Measurements from ENCODE around the gene SLC7A6. TPM values are rescaled to one million over a fixed set of nuclear protein-coding genes. Genes with fewer than 3 reads are reported as not detected.

Gene SLC7A6
- total RNA-seq, 2 donors from 2014 or later: 99.8 to 131 TPM

DNA sequence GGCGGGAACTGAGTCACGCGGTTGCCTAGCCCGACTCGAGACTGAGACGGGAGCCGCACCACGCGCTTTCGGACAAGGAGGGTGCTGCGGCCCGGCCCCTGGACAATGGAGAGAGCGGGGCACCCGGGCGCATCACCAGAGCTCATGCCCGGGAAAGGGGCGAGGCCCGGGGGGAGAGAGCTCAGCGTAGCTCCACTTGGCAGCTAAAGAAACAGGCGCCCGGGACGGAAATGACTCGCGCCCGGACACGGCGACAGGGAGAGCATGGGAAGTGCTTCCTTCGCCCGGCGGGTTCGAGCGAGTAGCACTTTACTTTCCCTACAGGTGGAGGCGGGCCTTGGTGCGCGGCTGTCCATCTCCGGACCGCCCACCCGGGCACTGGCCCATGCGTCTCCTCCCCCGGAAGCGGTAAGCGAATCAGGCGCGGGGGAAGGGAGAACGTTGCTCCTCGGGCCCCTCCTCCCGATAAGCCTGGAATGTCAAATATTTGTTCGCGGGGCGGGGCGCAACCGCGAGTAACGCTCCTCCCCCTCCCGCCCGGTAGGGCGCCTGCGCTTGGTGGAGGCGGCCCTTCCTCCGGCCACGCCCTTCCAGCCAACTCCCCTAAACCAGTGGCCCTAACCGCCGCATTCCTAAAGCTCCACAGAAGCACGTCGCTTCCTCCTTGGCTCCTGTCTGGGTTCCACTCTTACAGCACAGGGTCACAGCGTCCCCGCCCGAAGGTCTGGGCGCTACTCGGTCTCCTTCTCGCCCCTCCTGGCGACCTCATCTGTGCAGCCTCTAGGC is 26.9 kb upstream of the SLC7A6 start:
- H3K4me1 Mint-ChIP-seq (ENCODE audit: low read depth): peaks cover 40% of the 10 kb centered on the region
- DNase-seq (peak; percentile 86 to 88), ATAC-seq (replicated peaks in 1 of 2) (peak; percentile 74 to 77)
- peak overlapping the region; percentile 54 for H3K27ac Mint-ChIP-seq
- H3K36me3 Mint-ChIP-seq (ENCODE audit: insufficient read depth in 2 of 2): no peaks in the 10 kb centered on the region
- H3K9me3 Mint-ChIP-seq: no peaks in the 10 kb centered on the region
- peak overlapping the region; percentile 87 to 94 for H3K4me3 Mint-ChIP-seq
- no peaks in the 10 kb centered on the region for H3K27me3 Mint-ChIP-seq (ENCODE audit: low read depth)

DNA sequence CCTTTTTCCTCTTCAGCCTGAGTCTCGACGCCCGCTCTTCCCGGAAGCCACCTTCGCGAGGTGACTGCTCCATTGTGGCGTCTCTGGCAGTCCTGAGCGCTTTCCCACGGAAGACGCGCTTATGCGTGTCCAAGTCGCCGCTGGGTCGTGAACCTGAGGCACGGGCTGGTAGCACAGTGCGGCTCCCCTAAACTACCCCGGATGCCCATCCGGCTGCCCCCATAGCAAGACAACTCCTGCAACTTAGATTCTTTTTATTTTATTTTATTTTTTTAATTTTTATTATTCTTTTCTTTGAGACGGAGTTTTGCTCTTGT is 26.3 kb upstream of the SLC7A6 start:
- ATAC-seq (replicated peaks in 1 of 2) (no peak), DNase-seq (peak in 1 of 2 donors; percentile 44)
- peak overlapping the region; percentile 54 for H3K27ac Mint-ChIP-seq

DNA sequence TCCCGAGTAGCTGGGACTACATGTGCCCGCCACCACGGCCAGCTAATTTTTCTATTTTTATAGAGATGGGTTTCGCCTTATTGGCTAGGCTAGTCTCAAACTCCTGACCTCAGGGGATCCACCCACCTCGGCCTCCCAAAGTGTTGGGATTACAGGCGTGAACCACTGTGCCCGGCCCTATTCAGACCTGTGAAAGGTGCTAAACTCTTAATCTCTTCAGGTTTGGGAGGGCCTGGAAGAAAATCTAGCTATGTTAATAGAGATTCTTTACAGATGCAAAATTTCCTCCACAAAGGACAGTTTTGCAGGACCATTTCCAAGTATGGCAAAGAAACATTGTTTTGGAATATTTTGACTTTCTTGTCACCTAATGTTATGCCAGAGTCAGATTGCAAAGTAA is 22.2 kb upstream of the SLC7A6 start:
- H3K4me3 Mint-ChIP-seq: no peak overlapping the region
- ATAC-seq (replicated peaks in 1 of 2) (no peak), DNase-seq (no peak)
- H3K4me1 Mint-ChIP-seq (ENCODE audit: low read depth): peaks cover 48% of the 10 kb centered on the region
- no peaks in the 10 kb centered on the region for H3K27me3 Mint-ChIP-seq (ENCODE audit: low read depth)
- peaks cover 0 to 2% of the 10 kb centered on the region in 2 donors for H3K36me3 Mint-ChIP-seq (ENCODE audit: insufficient read depth in 2 of 2)
- H3K27ac Mint-ChIP-seq: no peak overlapping the region
- H3K9me3 Mint-ChIP-seq: no peaks in the 10 kb centered on the region

More for the DNA sequence above, 26.3 kb upstream of the SLC7A6 start:
- Mint-ChIP-seq H3K9me3 (no peaks in the 10 kb centered on the region), H3K36me3 (ENCODE audit: insufficient read depth in 2 of 2) (no peaks in the 10 kb centered on the region), H3K27me3 (ENCODE audit: low read depth) (no peaks in the 10 kb centered on the region), H3K4me3 (peak overlapping the region; percentile 87 to 94), H3K4me1 (ENCODE audit: low read depth) (peaks cover 36% of the 10 kb centered on the region)

DNA sequence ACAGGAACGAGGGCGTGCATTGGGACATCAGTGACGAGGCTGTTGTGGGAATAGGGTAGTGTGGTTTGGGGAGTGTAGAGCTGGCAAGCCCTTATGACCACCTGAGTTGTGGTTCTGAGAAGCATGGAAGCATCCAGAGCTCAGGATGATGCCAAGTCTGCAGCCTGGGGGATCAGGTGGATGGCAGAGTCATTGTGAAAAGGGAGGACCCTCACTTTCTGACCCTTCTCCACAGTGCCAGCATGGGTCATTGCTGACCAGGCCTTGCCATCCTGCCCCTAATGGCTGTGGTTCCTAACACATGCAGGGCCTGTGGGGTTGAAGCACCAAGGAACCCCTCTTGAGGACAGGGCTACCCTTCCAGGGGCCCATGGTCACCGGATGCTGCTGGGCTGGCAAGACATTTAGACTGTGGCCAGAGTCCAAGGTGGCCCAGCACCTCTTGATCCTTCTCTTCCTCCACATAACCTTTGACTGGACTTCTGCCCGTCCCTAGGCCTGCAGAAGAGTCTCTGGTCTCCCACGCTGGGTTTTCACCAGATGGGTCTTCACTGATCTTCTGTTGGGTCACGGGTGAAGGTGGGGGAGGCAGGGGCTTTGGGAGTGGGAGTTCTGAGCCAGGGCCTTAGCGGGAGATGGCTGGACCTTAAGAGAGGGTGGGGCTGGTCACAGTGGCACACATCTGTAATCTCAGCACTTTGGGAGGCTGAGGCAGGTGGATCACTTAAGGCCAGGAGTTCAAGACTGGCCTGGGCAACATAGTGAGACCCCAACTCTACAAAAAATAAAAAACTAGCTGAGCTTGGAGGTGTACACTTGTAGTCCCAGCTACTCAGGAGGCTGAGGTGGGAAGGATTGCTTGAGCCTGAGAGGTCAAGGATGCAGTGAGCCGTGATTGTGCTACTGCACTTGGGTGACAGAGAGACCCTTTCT is 21.1 kb upstream of the SLC7A6 start:
- no peak for DNase-seq
- peak overlapping the region in 1 of 2 donors; percentile 99 for H3K4me3 Mint-ChIP-seq

DNA sequence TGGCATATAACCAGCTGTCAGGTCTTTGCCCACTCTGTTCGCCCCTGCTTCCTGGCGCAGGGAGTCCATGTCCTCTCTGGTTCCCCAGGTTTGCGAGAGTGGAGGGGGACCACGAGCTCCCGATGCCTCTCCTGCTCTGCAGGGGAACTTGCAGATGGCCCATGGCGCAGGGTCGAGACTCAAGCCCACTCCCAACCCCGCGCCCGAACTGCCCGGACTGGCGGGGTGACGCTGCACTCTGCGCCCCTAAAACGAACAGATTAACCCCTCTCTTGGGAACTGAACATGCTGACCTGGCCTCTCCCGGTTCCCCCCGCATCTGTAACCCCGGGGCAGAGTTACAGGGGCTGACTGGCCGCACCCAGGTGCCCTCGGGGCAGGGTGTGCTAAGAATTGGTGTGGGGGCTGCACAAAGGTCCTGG is 19.8 kb upstream of the SLC7A6 start:
- Mint-ChIP-seq H3K4me1 (ENCODE audit: low read depth) (peaks cover 33% of the 10 kb centered on the region), H3K27ac (peak overlapping the region; percentile 77), H3K27me3 (ENCODE audit: low read depth) (no peaks in the 10 kb centered on the region), H3K9me3 (no peaks in the 10 kb centered on the region), H3K36me3 (ENCODE audit: insufficient read depth in 2 of 2) (peaks cover 0 to 2% of the 10 kb centered on the region in 2 donors), H3K4me3 (peak overlapping the region; percentile 99)
- ATAC-seq (replicated peaks in 1 of 2): peak; percentile 1 to 2
- no peak for DNase-seq

More for the DNA sequence above, 21.1 kb upstream of the SLC7A6 start:
- Mint-ChIP-seq H3K27me3 (ENCODE audit: low read depth) (no peaks in the 10 kb centered on the region), H3K4me1 (ENCODE audit: low read depth) (peaks cover 41% of the 10 kb centered on the region), H3K36me3 (ENCODE audit: insufficient read depth in 2 of 2) (peaks cover 0 to 2% of the 10 kb centered on the region in 2 donors), H3K9me3 (no peaks in the 10 kb centered on the region), H3K27ac (no peak overlapping the region)
- no peak for ATAC-seq (replicated peaks in 1 of 2)

DNA sequence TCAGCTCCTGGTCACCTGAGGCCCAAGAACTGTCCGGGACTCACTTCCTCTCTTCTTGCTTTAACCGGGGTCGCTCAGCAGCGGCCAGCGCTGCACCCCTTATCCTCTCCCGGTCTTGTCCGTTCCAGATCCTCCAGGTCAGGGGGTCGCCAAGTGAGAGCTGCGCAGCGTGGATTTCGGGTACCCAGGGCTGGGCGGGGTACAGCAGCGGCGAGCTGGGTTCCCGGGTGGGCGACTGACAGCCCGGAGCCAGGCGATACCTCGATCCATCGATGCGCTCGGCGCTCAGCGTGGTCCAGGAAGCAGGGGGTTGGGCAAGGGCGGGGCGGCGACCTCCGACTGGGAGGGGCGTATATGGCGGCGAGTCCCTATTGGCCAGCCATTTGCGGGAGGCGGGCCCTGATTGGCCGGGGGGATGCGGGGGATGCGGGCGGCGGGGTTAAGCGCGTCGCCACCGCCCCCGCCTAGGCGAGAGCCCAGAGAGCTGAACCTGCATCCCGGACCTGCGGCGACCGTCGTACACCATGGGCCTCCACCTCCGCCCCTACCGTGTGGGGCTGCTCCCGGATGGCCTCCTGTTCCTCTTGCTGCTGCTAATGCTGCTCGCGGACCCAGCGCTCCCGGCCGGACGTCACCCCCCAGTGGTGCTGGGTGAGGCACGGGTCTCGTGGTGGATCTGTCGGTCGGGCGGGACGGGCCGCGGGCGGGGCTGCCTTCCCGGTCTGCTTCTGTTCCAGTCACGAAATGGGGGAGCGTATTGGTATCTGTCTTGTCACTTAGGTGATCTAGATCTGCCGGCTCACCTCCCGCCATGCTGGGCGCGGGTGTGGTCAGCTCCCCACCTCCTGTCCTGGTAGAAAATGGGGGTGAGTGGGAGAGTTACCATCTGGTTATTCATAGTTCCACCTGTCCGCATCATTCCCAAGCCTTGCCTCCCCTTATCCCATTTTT is 19.1 kb upstream of the SLC7A6 start, which contains the start of gene PLA2G15:
PLA2G15 (plus strand) TSS at position 471 of the 951 bp plus-strand sequence; CDS start at position 525, 54 bp downstream.
- ATAC-seq (replicated peaks in 1 of 2) (peak; percentile 96), DNase-seq (peak; percentile 96 to 97)
- peaks cover 1 to 3% of the 10 kb centered on the region in 2 donors for H3K36me3 Mint-ChIP-seq (ENCODE audit: insufficient read depth in 2 of 2)
- peak within 1 kb of the TSS; percentile 77 for H3K27ac Mint-ChIP-seq
- peak within 1 kb of the TSS; percentile 99 for H3K4me3 Mint-ChIP-seq
- peaks cover 28% of the 10 kb centered on the region for H3K4me1 Mint-ChIP-seq (ENCODE audit: low read depth)
- no peaks in the 10 kb centered on the region for H3K27me3 Mint-ChIP-seq (ENCODE audit: low read depth)
- no peaks in the 10 kb centered on the region for H3K9me3 Mint-ChIP-seq

DNA sequence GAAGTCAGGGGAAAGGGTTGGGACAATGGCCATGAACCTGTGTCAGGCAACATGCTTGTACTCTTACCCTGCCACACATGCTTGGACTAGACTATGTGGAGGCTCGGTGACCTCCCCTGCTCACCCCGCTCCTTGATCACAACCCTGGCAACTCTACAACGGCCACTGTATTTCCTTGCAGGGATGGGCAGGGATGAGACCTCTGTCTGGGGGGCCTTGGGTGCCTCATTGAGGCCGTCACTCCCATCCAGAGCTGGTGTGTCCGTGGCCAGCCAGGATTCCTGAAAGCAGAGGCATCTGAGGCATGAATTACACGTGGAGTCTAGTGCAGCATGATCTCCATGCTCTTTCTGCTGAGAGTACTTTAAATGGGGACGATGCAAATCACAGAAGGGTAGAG is 18.2 kb upstream of the SLC7A6 start:
- Mint-ChIP-seq H3K4me1 (ENCODE audit: low read depth) (peaks cover 28% of the 10 kb centered on the region), H3K36me3 (ENCODE audit: insufficient read depth in 2 of 2) (peaks cover 4 to 6% of the 10 kb centered on the region in 2 donors), H3K4me3 (peak overlapping the region; percentile 99), H3K9me3 (no peaks in the 10 kb centered on the region), H3K27ac (no peak overlapping the region), H3K27me3 (ENCODE audit: low read depth) (no peaks in the 10 kb centered on the region)
- DNase-seq: no peak
- ATAC-seq (replicated peaks in 1 of 2): no peak

DNA sequence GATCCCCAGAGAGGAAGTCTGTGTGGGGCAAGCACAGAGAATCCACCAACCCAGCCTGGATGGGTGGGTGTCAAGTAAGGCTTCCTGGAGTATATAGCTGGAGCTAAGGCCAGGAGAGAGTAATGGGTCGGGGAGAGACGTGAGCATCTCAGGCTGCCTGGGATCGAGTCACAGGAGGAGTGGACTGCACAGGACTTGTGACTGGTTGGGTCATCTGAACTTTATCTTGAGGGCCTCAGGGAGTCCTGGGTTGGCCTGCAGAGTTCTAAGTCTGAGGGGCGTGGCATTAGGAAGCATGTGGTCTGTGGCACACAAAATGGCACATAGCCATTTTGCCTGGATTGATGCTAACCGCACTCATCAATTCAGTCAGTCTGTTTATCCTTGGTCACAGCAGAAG is 17.7 kb upstream of the SLC7A6 start:
- Mint-ChIP-seq H3K4me3 (peak overlapping the region in 1 of 2 donors; percentile 99), H3K27me3 (ENCODE audit: low read depth) (no peaks in the 10 kb centered on the region), H3K27ac (no peak overlapping the region), H3K4me1 (ENCODE audit: low read depth) (peaks cover 28% of the 10 kb centered on the region), H3K9me3 (no peaks in the 10 kb centered on the region), H3K36me3 (ENCODE audit: insufficient read depth in 2 of 2) (peaks cover 4 to 6% of the 10 kb centered on the region in 2 donors)
- ATAC-seq (replicated peaks in 1 of 2): no peak
- DNase-seq: no peak

DNA sequence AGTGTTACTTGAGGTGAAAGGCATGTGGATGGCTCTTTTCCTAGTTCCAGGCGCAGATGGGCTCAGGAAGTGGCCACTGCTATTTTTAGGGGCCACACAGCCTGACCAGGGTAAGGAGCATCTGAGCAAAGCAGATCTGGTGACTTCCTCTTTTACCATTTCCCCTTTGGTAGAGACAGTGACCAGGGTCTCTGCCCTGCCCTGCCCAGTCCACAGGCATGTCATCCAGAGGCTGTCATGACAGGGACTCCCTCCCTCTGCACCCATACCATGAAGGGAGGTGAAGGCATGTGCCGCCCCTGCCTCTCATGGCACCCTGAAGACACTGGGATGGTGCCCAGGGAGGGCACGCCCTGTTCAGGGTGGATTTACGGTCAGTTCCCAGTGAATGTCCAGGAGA is 16.9 kb upstream of the SLC7A6 start:
- no peak for ATAC-seq (replicated peaks in 1 of 2)
- no peak for DNase-seq
- Mint-ChIP-seq H3K27ac (no peak overlapping the region), H3K4me1 (ENCODE audit: low read depth) (peaks cover 28% of the 10 kb centered on the region), H3K27me3 (ENCODE audit: low read depth) (no peaks in the 10 kb centered on the region), H3K4me3 (no peak overlapping the region), H3K9me3 (no peaks in the 10 kb centered on the region), H3K36me3 (ENCODE audit: insufficient read depth in 2 of 2) (peaks cover 4 to 9% of the 10 kb centered on the region in 2 donors)

DNA sequence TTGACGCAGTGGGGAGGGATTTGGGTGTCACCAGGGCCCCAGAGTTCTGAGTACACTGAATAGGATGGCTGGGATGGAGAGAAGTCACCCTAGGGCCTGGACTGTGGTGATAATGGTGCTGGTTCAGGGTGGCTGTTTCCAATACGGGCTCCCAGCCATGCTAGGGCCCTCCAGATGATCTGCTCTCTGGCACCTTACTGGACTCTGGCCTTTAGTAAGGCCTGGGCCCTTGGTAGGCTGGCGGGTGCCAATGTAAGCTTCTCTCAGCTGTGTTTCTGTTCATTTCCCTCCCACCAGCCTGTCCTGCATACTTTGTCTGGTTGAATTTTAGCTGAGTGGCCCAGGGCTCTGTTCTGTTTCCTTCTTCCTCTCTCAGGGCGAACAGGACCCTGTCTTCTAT is 16.4 kb upstream of the SLC7A6 start:
- no peak overlapping the region for H3K4me3 Mint-ChIP-seq

DNA sequence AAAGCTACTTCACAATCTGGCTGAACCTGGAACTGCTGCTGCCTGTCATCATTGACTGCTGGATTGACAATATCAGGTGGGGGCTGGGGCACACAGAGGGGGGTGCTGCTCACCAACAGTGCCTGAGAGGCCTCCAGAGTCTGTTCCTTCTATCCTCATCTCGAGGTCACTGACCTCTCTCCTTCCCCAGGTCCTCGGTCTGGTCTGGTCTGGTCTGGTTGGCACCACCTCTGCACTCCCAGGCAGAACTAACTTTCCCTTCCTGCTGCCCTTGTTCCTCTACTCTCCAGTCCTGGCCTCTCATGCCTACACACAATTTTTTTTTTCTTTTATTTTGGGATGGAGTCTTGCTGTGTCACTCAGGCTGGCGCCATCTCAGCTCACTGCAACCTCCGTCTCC is 15.0 kb upstream of the SLC7A6 start:
- ATAC-seq (replicated peaks in 1 of 2) (no peak), DNase-seq (no peak)
- Mint-ChIP-seq H3K4me3 (no peak overlapping the region), H3K9me3 (no peaks in the 10 kb centered on the region), H3K27me3 (ENCODE audit: low read depth) (no peaks in the 10 kb centered on the region), H3K27ac (peak overlapping the region; percentile 17), H3K36me3 (ENCODE audit: insufficient read depth in 2 of 2) (peaks cover 4 to 9% of the 10 kb centered on the region in 2 donors), H3K4me1 (ENCODE audit: low read depth) (peaks cover 18% of the 10 kb centered on the region)

More for the DNA sequence above, 16.4 kb upstream of the SLC7A6 start:
- peaks cover 4 to 9% of the 10 kb centered on the region in 2 donors for H3K36me3 Mint-ChIP-seq (ENCODE audit: insufficient read depth in 2 of 2)
- no peak for ATAC-seq (replicated peaks in 1 of 2)
- no peaks in the 10 kb centered on the region for H3K27me3 Mint-ChIP-seq (ENCODE audit: low read depth)
- no peaks in the 10 kb centered on the region for H3K9me3 Mint-ChIP-seq
- peaks cover 28% of the 10 kb centered on the region for H3K4me1 Mint-ChIP-seq (ENCODE audit: low read depth)
- no peak for DNase-seq
- no peak overlapping the region for H3K27ac Mint-ChIP-seq

DNA sequence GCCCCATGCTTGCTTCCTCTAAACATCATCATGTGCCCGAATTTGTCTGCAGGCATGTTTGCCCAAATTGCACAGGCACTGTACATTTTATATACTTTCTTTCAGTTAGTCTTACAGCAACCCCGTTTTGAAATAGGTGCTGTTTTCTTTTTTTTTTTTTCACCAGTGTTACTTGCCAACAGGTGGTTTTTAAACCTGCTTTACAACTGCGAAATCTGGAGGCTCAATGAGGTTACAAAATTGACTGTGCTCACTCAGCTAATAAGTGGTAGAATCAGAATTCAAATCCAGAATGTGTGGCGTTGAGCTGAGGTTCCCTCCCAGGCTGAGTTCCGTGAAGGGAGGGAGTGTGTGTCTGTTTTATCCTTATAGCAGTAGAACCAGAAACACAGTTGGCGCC is 13.4 kb upstream of the SLC7A6 start:
- no peak overlapping the region for H3K4me3 Mint-ChIP-seq
- peaks cover 4 to 7% of the 10 kb centered on the region in 2 donors for H3K36me3 Mint-ChIP-seq (ENCODE audit: insufficient read depth in 2 of 2)
- H3K27me3 Mint-ChIP-seq (ENCODE audit: low read depth): no peaks in the 10 kb centered on the region
- DNase-seq (no peak), ATAC-seq (replicated peaks in 1 of 2) (no peak)
- H3K27ac Mint-ChIP-seq: no peak overlapping the region
- H3K9me3 Mint-ChIP-seq: no peaks in the 10 kb centered on the region
- peaks cover 9% of the 10 kb centered on the region for H3K4me1 Mint-ChIP-seq (ENCODE audit: low read depth)

All from activated T-cell treated with anti-CD3 and anti-CD28 coated beads, Interleukin-2, amount 50 U/mL, for 72 hours (primary cell).